ENCODE data around the gene IGFBP2.

DNA sequence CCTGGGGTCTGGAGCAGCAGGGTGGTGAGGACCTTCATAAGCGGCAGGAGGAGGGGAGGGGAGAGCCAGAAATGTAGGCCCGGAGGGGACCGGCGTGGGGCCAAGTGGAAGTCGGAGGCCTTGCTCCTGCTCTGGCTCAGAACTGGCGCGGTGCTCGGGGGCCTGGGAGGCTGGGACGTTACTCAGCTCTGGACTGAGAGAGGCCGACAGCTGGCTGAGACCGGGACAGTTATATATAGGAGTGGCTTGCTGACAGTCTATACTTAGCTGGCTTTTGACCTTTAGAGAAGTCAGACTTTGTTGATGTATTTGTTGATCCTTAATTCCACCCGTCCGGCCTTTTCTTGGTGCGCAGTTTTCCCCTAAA is 46.4 kb downstream of the IGFBP2 start:
- TF ChIP-seq CTCF (IDR thresholded peaks at IDR 0.05; ENCODE audit: poor library complexity) (no peak), EZH2 (IDR thresholded peaks at IDR 0.05; ENCODE audit: borderline replicate concordance) (no peak), EZH2phosphoT487 (IDR thresholded peaks at IDR 0.05; ENCODE audit: low read depth, severe bottlenecking, unreplicated experiment) (no peak)
